GM19452 (cell line): ENCODE data around the gene VTCN1.
"Not testable (repeated sequence)": the region's sequence is repeated elsewhere in the genome, so short reads cannot be mapped to it uniquely, and the experiment has no call there.

Source experiments
- ATAC-seq: cut with Tn5 transposase; IDR thresholded peaks from one replicate; pipeline ENCODE4 v1.9.1; 2021; ENCODE audit not compliant: unreplicated experiment

VTCN1 gene

DNA sequence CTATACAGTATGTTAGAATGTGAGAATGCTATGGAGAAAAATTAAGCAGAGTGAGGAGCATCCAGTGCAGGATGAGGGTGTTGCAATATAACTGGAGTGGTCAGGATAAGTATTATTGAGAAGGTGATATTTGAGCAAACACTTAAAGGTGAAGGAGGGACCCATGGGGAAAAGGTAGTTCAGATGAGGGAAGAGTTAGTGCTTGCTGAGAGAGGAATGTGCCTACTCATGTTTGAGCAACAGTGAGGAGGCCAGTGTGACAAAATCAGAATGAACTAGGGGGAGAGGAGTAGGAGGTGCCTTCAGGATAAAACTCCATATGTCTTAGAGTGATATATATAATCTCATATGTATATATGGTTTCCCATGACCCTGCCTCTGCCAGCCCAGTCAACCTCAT, 82.9 kb downstream of the VTCN1 start:
- no peak for ATAC-seq

DNA sequence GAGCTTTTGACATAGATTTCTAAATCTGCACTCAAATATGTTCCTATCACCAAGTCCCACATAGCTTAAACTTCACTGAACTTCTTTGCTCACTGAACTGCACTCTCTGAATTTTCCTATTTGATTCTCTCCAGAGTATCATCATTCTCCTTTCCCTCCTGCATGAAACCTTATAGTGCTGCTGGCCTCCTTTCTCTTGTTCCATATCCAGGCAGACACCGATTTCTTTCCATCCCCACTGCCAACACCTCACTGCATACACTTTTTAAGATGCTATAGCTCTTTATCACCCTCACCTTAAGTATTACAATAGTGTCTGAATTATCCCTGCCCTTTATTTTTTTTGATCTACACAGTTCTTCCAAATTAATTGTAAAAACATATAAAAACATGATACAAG, 86.1 kb downstream of the VTCN1 start:
- no peak for ATAC-seq

DNA sequence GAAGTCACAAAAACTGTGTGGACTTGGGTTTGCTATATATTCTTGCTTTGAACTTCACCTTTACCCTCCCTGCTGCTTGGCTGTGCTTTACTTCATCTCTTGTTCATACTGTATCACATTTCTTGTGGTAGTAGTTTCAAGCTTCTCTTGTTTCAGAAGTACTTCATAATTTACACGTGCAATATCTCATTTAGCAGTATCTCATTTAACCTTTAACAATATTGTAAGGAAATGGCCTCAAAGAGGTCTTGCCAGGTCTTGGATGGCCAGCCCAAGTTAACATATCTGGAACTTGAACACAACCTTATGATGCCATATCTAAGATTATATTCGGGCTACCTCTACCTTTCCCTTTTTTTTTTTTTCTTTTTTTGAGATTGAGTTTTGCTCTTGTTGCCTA, 87.5 kb downstream of the VTCN1 start:
- ATAC-seq = no peak

DNA sequence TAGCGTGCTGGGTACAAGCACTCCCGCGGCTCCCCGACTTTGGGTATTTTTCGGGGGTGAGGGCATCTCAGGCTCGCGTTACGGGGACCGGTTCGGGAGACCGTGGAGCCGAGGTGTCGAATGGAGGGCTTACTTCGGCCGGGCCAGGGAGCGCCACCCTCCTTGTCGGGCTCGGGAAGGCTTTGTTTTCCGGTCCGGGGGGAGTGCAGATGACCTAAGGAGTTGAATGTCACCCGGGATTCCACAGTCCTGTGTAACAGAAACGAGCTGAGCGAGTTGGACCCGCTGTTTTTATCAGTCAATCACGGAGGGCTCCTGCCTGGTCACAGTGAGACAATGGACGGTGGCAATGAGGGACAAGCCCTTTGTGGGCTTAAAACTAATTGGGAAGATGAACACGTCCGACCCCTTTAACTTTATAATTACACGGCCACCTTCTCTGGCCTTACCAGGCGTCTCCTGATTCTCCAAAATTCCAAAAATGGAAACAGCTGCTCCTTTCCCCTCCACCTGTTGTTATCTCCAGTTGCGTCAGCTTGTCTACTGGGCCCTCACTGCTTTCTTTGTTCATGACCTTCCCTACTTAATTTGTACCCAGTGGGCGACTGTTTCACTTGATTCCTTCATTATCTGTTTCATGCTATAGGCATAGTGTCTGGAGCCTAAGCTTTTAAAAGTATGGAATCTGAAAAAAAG, 88.2 kb downstream of the VTCN1 start:
- no peak for ATAC-seq

DNA sequence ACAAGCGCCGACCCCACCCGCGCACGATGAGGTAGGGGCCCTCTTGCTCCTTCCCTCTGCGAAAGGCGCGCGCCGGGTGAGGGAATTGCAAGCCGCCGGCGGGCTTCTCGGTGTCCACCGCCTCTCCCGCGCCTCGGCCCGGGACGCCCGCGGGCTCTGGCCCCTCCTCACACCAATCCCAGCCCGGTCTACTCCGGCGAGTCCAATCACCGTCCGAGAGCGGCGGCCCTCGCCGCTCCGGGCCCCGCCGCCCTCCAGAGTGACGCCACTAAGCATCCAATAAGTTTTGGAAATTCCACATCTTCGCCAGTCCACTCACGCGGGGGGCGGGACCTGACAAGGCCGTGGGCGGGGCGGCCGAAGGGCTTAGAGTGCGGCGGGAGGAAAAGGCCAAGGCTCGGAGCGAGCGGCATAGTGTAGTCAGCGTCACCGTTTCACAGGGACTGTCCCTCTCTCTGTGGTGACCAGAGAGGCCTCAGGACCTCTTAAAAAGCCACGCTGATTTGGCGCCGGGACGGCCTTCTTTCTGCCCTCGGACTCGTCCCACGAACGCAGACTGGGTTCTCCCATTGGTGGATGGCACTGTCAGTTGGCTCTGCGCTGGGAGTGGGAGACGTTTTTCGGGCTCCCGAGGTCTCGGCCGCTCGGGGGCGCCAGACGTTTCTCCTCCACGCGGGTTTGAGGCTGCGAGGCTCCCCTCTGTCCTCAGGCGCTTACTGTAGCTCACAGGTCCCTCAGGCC, 89.0 kb downstream of the VTCN1 start, which contains the start of gene TRIM45:
TRIM45 (minus strand) TSS at position 161 of the 741 bp plus-strand sequence. CDS start 548 bp downstream, outside the sequence.
- peak; percentile 83 for ATAC-seq

DNA sequence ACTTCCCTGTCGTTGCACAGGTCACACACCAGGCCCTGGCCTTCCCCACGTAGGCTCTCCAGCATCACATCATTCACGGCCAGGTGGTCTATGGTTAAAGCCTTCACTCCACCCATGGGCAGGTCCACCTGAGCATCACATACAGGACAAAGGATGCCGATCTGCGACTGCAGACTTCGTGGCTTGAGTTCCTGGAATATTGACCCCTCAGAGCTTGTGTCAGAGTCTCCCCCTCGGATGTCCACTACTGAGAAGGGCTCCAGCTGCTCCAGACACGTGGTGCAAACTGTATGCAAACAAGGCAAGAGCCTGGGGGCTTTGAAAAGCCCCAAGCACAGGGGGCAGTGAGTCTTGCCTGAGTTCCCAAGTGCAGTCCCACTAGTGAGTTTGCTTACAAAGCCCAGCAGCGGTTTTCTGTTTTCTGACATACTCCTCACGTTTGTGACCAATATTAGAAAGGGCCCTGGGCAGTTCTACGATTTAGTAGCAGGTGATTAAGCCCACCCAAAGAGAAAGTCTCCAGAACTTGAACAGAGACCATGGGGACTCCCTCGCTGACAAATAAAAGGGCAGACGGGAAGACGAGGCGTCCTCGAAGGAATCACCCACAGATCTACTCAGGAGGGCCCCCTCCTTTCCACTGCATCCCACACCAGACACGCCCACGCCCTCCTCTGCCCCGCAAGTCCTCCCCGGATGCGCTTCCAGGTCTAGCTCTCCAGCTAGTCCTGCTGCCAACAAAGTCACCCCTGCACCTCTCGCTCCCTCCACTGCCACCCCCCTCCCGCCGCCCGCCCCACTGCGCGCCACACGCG, 89.7 kb downstream of the VTCN1 start:
- no peak for ATAC-seq

DNA sequence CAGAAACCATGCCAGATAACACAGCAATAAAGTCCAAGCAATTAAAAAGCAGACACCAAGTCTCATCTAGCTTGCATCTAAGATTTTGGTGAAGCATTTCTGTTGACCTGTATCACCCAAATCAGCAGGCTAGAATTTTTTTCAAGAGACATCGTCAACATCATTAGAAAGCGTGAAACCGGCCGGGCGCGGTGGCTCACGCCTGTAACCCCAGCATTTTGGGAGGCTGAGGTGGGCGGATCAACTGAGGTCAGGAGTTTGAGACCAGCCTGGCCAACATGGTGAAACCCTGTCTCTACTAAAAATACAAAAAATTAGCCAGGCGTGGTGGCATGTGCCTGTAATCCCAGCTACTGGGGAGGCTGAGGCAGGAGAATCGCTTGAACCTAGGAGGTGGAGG, 91.6 kb downstream of the VTCN1 start:
- not testable (repeated sequence) for ATAC-seq

DNA sequence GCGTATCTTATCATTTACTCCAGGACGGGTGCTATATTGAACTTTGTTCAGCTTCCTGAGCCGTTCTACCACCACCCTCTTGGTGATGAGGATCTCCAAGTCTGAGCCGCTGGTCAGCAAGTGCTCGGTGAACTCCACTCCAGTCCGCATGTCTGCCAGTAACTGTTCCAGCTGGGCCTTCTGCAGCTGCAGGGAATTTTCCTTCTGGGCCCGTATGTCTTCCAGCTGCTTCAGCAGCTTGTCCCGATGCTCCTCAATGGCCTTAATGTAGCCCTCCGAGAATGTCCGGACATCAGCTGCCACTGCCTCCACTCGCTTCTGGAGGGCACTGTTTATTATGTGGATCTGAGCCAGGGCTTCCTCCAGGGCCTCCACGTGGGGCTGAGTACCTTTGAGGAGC, 92.6 kb downstream of the VTCN1 start:
- ATAC-seq = no peak

DNA sequence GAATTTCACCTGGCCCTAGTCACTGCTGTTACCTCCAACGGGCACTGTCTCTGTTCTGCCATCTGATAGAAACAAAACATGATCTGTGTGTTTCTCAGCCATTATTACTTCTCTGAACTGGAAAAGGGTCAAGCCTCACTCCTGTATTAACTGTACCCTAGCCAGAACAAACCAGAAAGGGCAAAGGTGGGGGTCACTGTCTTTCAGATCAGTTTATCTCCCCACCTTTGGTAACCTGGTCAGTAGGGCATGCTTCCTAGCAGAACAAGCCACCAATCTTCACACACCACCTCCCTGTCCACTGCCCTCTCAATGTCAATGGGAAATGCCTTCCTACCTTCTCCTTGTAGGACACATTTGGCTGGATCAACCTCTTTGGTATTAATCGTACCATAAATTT, 93.0 kb downstream of the VTCN1 start:
- ATAC-seq = no peak

DNA sequence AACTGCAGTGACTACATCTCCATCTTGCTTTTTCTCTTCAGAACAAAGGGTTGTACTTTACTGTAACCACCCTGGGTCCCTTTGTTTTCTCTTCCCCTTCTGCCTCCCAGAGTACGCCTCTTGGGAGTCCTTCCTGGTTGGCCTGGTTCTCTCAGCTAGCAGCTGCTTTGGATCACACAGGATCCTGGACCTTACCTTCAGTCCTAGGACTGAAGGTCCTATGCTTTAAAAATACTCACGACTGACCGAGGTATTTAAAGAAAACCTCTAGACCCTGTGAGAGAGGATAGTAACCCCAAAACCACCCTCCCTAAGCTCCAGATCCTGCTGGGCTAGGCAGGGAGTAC, 94.0 kb downstream of the VTCN1 start:
- no peak for ATAC-seq

DNA sequence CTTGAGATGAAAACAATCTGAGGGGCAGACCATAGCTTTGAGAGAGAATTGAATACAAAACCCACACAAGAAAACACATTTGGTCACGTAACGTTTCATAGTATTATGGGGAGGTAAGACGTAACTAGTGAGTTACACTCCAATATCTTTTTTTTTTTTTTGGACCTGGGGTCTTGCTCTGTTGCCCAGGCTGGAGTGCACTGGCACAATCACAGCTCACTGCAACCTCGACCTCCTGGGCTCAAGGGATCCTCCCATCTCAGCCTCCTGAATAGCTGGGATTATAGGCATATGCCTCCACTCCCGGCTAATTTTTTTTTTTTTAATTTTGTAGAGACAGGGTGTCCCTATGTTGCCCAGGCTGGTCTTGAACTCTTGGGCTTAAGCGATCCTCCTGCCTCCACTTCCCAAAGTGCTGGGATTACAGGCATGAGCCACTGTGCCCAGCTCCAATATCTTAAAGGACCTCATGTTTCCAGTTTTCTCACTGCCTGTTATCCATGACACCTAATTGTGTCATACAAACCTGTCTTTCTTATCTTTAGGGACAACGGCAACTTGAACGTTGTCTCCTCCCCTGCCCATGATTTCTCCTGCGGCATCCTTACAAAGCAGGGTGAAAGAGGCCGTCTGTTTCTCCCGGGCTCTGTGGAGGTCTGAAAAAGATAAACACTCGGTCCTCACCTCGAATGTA, 94.5 kb downstream of the VTCN1 start:
- no peak for ATAC-seq

DNA sequence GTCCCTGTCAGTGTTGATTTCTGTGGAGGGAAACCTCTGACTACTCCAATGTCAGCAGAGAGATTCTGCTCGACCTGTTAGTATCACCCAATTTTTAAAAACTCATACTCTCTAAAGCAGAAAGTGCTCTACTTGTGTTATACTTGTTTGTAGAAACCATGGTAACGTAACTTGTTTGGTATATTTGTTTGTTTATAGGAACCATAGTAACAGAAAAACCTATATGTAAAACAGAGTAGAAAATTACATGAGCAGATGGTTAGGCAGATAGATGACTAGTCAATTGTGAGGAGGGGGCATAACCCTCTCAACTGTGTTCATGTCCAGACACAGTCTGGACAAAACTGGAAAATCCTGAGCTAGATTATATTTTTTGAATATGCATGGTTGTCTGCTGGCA, 95.8 kb downstream of the VTCN1 start:
- ATAC-seq = no peak

DNA sequence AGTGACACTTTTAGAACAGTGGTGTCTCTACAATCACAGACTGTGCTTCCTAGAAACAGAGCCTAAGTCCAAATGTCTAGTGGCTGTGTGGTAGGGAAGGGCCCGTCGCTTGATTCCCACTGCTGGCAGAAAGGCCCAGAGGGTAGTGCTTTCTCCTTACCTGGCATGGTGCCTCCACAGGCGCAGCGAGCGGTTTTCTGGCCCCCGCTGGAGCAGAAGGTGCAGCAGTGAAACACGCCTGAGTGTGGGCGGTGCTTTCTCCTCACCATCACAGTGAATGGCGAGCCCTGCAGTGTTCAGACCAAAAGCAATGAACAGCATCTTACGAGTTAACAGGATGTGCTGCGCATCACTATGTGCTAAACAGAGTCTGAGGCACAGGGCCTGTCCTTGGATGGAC, 97.5 kb downstream of the VTCN1 start:
- ATAC-seq = no peak

DNA sequence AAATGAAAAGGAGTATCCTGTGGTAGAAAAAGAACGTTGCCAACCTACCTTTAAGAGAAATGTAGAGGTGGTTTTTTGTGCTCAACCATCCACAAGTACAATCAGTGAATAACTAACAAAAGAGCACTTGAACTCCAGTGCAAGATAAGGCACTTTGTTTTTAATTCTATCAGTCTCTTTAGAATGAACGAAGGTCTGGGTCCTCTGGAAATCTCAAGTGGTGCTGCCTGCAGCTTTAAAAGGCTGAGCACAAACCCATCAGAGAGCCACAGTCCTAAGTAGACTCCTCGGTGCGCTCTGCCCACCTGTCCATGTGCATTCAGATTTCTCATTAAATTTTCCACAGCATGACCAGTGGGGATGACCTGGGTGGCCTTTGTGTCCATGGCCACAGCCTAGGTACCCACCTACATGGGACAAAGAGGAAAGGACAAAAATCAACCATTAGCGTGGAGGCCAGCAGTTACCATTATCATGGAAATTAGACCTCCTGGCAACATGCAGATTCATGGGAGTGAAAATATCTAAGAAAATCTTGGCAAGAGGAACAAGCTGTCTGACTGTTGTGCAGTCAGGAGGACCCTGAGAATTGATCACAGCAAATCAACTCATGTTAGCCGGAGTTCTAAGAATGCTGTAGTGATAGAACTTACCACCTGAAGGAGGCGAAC, 98.5 kb downstream of the VTCN1 start:
- ATAC-seq = no peak

DNA sequence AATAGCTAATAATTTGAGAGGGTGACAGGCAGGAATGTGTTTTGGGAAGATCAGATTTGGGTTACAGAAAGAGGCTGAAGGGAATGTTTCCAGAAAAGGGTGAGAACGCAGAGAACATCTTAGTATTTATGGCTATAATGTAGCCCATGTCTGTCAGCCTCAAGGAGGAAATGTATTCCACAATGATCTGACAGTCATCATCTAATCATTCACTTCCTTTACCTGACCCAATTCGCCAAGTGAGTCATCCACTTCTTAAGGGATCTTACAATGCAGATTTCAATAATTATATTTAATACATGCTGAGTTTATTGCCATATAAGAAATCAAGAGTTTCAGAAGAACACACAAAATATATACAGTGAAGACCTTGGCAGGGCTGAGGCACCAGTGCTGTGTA, 100.0 kb downstream of the VTCN1 start:
- no peak for ATAC-seq

DNA sequence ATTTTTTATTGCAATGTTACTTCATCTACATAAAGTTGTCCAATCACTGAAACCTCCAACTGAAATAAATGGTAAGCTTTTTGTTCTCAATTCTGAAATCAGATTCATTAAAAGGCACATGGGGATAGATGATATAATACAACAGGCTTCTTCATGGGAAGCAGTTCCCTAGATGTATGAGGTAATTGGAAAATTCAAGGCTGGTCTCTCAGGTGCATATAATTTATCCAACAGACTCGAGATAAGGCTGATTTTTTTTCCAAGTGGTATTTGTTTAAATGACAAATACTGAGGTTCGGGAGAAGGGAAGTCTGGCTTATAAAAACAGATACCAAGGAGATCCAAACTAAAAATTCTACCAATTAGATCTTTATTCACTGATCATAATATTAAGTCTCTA, 103.4 kb downstream of the VTCN1 start:
- no peak for ATAC-seq

DNA sequence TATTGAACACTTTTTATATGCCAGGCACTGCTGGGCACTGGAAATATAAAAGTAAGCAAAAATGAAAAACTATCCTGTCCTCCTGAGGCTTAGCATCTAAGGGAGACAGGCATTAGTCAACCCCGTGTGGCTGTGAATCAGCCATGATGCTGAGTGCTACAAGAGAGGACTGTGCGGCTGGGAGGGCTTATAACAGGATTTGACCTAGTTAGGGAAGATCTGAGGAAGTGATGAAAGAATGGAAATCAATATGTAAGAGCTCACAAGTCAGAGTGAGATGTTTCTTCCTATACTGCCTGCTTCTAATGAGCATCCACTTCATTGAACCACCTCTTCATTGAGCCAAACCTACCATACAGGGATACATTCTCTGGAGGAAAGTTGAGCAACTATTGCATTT, 104.2 kb downstream of the VTCN1 start:
- ATAC-seq = no peak

DNA sequence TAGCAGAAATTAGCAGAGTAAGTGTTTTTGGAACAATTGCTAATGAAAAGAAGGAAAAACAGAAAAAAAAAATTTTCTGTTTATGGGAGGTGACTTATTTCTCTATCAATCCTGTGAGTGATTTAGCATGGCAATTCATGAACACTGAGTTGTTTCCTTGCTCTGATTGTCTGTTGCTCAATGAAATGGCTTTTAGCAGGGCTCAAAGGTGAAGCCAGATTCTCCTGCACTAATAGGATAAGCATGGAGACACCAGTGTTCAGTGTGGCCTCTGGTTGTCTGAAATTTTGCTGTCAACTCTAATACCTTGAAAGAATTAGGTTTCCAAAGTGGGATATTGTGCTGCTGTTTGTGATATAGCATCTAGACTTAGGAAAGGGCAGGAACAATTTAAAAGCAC, 105.0 kb downstream of the VTCN1 start:
- no peak for ATAC-seq

DNA sequence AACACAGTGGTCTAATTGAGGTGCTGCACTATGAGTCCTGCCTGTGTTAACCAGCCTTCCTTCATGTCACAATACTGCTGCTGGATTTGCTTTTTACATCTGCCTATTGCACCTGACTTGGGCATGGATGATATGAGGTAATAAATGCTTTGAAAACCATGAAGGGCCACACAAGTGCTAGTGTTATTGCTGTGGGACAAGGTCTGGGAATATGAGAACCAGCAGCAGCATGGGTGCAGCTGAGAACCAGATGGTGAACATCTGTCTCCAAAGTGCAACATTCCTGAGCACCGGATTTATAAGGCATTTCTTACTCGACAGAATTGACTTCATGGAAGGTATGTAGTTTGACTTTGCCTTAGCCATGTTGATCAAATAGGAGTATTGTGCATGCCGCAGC, 105.7 kb downstream of the VTCN1 start:
- ATAC-seq = no peak

DNA sequence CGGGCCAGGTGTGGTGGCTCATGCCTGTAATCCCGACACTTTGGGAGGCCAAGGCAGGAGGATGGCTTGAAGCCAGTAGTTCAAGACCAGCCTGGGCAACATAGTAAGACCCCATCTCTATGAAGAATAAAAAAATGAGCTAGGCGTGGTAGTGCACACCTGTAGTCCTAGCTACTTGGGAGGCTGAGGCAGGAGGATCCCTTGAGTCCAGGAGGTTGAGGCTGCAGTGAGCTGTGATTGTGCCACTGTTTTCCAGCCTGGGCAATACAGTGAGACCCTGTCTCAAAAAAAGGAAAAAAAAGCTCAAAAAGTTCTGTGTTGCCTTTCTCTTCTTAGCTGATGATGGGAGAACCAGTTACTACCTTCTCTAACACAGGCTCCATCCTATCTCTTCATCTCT, 108.9 kb downstream of the VTCN1 start:
- ATAC-seq = not testable (repeated sequence)

DNA sequence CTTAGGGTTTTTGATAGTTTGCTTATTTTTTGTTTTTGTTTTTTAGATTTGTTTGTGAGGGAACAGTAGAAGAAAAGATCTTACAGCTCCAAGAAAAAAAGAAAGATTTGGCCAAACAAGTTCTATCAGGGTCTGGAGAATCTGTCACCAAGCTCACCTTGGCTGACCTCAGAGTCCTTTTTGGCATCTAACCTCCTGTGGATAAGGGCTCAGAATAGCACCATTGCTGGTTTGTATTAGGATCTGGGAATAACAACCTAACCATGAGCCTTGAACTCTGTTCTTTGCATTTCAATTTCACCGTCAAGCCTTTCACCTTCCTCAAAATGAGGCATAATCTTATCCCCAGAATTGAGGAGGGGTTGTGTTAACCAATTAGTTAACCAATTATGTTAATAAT, 109.4 kb downstream of the VTCN1 start:
- ATAC-seq = no peak
